Right atrium auricular region (tissue), 2 donors: ENCODE measurements around the gene CST9. TPM values are rescaled to one million over a fixed set of nuclear protein-coding genes. Genes with fewer than 3 reads are reported as not detected.

Source experiments
- DNase-seq: peaks from one replicate; pipeline ENCODE4 v3.0.0-alpha.2; 2019; ENCODE audit warnings: low spot score
- H3K27ac ChIP-seq, 2 donors: fragments of 200-600 bp; sonication (generic); 1 replicate in 1 of 2; 2 replicates in 1 of 2; pipeline ENCODE4 v1.5.1; 2016 to 2019
- H3K27me3 ChIP-seq, 2 donors: fragments of 200-600 bp; sonication (generic); one replicate each; pipeline versions ENCODE4 v1.5.1 to v1.6.0; 2017 to 2019
- H3K36me3 ChIP-seq: fragments of 200-600 bp; sonication (generic); one replicate; pipeline ENCODE4 v1.5.1; 2016
- H3K4me1 ChIP-seq, 2 donors: fragments of 200-600 bp; sonication (generic); one replicate each; pipeline versions ENCODE4 v1.5.1 to v1.6.0; 2017 to 2019
- H3K4me3 ChIP-seq, 2 donors: fragments of 200-600 bp; sonication (generic); 1 replicate in 1 of 2; 2 replicates in 1 of 2; pipeline ENCODE4 v1.5.1; 2017 to 2019; ENCODE audit warnings: mild to moderate bottlenecking in 1 of 2, moderate library complexity in 1 of 2
- H3K9me3 ChIP-seq, 2 donors: fragments of 200-600 bp; sonication (generic); one replicate each; pipeline ENCODE4 v1.5.1; 2019
- total RNA-seq, 2 donors: library from RNA; depleted of rRNA; stranded (reverse); fragments of >200 nt; gene quantifications; one replicate each; pipeline ENCODE4 v1.1.0, GENCODE V29; 2016
- TF ChIP-seq, protein P1 (sequence below), 2 donors: fragments of 200-600 bp; sonication (generic); IDR thresholded peaks; one replicate each; pipeline ENCODE4 v1.5.1; 2019; ENCODE audit warnings: antibody characterized with exemption in 2 of 2

Gene CST9
- total RNA-seq, 2 donors from 2014 or later = not detected

DNA sequence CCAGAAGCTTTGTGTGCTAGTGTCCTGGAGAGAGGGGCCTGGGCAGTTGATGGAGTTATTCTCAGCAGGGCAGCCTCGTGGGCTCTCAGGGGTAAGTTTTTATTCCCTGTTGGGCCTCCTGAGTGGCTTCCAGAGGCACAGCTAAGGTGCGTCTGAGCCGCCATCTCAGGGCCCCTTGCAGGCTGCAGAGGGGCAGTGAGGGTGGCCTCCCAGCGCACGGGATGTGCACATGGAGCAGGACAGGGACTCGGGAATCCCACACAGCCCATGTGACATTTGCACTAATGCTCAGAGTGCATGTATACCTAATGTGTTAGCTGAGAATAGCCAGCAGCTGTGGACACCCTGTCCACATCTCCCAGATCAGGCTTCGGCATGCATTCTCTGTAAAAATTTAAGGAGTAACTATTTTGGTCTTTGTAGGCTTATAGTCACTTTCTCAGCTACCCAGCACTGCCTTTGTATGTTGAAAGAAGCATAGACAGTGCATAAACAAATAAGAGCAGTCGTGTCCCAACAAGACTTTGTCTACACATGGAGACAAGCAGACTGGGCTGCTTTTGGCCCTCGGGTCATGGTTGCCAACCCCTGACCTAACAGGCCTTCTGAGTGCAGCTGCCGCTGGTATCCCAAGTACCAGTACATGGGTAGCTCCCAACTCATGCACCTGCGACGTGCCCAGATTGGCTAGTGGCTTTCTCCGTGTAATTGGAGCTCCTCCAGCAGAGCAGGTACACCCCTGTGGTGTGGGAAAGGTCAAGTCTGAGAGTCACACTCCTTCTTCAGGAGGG, 18.8 kb downstream of the CST9 start:
- DNase-seq = peak; percentile 38
- H3K27ac ChIP-seq = no peak overlapping the region
- H3K36me3 ChIP-seq = no peaks in the 10 kb centered on the region
- H3K4me1 ChIP-seq = no peaks in the 10 kb centered on the region
- TF ChIP-seq, protein P1, sequence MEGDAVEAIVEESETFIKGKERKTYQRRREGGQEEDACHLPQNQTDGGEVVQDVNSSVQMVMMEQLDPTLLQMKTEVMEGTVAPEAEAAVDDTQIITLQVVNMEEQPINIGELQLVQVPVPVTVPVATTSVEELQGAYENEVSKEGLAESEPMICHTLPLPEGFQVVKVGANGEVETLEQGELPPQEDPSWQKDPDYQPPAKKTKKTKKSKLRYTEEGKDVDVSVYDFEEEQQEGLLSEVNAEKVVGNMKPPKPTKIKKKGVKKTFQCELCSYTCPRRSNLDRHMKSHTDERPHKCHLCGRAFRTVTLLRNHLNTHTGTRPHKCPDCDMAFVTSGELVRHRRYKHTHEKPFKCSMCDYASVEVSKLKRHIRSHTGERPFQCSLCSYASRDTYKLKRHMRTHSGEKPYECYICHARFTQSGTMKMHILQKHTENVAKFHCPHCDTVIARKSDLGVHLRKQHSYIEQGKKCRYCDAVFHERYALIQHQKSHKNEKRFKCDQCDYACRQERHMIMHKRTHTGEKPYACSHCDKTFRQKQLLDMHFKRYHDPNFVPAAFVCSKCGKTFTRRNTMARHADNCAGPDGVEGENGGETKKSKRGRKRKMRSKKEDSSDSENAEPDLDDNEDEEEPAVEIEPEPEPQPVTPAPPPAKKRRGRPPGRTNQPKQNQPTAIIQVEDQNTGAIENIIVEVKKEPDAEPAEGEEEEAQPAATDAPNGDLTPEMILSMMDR (IDR thresholded peaks at IDR 0.05) = no peak
- H3K4me3 ChIP-seq = no peak overlapping the region
- H3K27me3 ChIP-seq = no peaks in the 10 kb centered on the region
- no peaks in the 10 kb centered on the region for H3K9me3 ChIP-seq

DNA sequence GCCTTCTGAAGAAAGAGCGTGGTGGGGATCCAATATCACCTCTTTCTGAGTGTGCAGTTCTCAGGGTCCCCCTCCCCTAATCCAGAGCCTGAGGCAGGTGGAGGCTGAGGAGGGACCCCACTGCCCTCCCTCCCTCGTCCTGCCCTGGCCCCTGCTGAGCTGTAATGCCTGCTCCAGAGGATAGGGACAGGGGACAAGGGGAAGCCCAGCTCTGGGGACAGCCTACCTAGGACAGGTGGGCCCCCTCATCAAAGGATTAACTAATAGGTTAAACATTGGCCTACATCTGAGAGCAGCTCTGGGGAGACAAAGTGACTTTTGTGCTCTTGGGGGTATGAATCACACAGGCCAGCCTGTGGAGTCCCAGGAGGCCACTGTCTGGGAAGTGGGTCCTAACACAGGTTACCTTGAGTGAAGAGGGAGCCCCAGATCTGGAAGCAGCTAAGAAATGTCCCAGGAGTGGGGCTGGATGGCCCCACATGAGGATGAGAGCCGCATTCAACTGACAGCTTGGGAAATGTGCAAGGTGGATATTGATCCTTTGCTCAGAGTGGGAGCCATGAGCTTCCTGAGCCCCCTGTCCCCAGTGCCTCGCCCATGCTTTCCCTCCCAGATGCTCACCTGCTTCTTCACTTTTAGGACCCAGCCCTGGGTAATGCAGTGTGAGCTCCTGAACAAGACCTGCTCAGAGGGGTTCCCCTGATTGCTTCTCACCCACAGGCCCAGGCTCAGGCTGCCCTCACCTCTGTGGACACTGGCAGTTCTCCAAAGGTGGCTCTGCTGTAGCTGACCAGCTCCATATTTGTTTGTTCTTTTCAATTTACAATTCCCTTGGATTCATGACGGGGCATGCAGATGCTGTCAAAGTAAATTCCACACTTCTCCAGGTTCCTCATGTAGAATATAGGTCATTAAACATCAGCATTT, 19.6 kb downstream of the CST9 start:
- TF ChIP-seq, protein P1 (IDR thresholded peaks at IDR 0.05) = no peak
- no peaks in the 10 kb centered on the region for H3K36me3 ChIP-seq
- DNase-seq = peak; percentile 50
- H3K27ac ChIP-seq = no peak overlapping the region
- no peaks in the 10 kb centered on the region for H3K27me3 ChIP-seq
- no peaks in the 10 kb centered on the region for H3K4me1 ChIP-seq
- H3K4me3 ChIP-seq = no peak overlapping the region
- H3K9me3 ChIP-seq = no peaks in the 10 kb centered on the region

DNA sequence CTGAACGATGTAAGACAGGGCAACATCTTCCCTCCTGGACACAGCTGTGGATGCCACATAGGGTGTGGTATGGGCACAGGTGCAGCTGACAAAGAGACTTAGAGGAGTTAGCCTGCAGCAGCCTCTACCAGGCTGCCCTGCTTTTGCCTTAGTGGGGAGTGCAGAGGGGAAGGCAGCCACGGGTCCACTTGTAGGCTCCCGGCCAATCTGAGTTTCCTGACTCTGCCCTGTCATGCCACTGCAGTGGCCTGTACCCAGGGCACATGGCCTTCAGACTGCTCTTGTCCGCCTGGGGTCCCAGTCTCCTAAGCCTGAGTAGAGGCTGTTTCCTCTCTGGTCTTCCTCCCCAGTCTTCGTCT, 20.3 kb downstream of the CST9 start:
- no peak for DNase-seq
- TF ChIP-seq, protein P1 (IDR thresholded peaks at IDR 0.05) = no peak
- H3K27me3 ChIP-seq = no peaks in the 10 kb centered on the region

DNA sequence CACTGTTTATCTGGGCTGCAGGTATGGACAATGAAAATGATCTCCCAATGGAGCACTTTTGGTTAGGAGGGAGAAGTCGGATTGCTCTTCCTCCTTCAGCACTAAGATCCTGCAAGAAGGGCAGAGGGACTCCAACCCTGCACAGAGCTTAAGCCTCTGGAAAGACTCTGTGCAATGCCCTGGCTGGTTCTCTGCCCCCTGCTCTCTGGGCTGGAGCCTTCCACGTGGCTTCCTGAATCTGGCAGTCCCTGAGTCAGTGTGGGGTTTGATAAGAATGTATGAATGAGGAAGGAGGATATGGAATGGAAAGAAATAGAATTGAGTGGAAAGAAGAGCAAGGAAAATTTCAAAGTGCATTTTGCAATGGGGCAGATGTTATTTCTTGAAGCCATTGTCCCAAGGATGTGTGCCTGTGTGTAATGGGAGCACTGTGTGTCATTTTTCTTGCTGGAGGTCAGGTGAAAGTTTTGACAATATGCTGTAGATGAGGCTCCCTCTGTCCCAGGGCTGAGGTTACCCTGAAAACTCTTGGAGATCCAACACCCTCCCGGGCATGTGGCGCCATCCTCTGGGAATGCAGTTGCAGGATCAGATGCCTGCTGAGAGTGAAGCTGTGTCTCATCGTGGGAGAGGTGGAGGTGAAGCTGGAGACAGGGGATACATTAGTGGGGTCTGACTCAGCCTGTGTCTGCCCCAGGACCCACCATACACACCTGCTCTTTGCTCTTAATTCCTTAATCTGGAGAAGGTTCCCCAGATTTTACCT, 21.1 kb downstream of the CST9 start:
- H3K27ac ChIP-seq = no peak overlapping the region
- H3K27me3 ChIP-seq = no peaks in the 10 kb centered on the region
- H3K9me3 ChIP-seq = peaks cover 0 to 3% of the 10 kb centered on the region in 2 donors
- TF ChIP-seq, protein P1 (IDR thresholded peaks at IDR 0.05) = no peak
- DNase-seq = peak; percentile 38
- H3K4me3 ChIP-seq = no peak overlapping the region
- no peaks in the 10 kb centered on the region for H3K4me1 ChIP-seq
- H3K36me3 ChIP-seq = no peaks in the 10 kb centered on the region

More for the DNA sequence above, 20.3 kb downstream of the CST9 start:
- Histone ChIP-seq H3K4me1 (no peaks in the 10 kb centered on the region), H3K4me3 (no peak overlapping the region), H3K27ac (no peak overlapping the region), H3K9me3 (no peaks in the 10 kb centered on the region), H3K36me3 (no peaks in the 10 kb centered on the region)

DNA sequence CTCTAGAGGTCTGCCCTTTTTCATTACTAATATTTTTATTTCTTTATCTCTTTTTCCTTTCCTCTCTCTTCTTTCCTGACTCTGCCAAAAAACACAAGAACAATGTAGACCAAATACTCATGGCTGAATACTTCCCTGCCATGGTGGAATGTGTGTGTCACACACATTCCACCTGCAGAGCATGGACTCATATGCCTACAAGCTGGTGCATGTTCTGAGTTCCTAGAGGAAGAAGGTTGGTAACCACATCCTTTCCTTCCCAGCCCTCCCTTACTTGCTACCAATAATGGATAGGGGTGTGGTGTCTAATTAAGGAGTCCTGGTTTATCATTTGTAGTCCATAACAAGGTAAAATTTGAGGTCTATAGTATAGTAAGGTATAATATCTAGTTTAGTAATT, 22.2 kb downstream of the CST9 start:
- Histone ChIP-seq H3K9me3 (peaks cover 0 to 5% of the 10 kb centered on the region in 2 donors), H3K27me3 (no peaks in the 10 kb centered on the region), H3K36me3 (no peaks in the 10 kb centered on the region), H3K4me3 (no peak overlapping the region), H3K4me1 (no peaks in the 10 kb centered on the region), H3K27ac (no peak overlapping the region)
- TF ChIP-seq, protein P1 (IDR thresholded peaks at IDR 0.05) = no peak
- DNase-seq = no peak
